Measurements from ENCODE around the gene BHLHE41. TPM values are rescaled to one million over a fixed set of nuclear protein-coding genes. Genes with fewer than 3 reads are reported as not detected.

BHLHE41 gene
- total RNA-seq, 2 experiments from 2014 or later = not detected

DNA sequence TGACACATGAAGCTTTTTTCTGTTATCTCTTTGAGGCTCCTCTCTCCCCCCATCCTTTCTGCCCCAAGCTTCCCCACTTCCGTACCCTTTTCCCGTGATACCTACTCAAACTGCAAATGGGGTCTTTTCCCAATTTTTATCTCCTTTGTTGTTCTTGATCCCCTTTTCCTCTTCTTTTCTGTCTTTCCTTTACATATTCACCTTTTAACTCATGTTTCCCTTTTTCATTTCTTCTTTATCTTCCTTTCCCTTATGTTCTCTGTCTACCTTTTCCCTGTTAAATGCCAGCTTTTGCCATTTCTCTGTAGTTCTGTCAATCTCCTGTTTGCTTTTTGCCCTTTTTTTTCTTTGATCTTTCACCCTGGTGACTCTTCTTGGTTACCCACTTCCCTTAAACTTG lies 2.6 kb upstream of the BHLHE41 start:
- H3K27me3 Mint-ChIP-seq = peaks cover 77% of the 10 kb centered on the region
- peaks cover 35% of the 10 kb centered on the region for H3K4me1 Mint-ChIP-seq
- no peak overlapping the region for H3K27ac Mint-ChIP-seq
- DNase-seq = no peak
- POLR2A ChIA-PET = no interaction called here
- H3K36me3 Mint-ChIP-seq (ENCODE audit: low read depth) = no peaks in the 10 kb centered on the region
- H3K4me3 Mint-ChIP-seq = no peak overlapping the region
- H3K9me3 Mint-ChIP-seq = no peaks in the 10 kb centered on the region
- CTCF ChIA-PET = interaction anchor here (0.8 to 0.9 kb wide), 2 partner anchors 8 to 487 kb away, joined by 3 read pairs; no protein-coding TSS in a partner anchor

GRCh38 chr12:26126340-26127284 lies 1.8 kb upstream of the BHLHE41 start:
- Mint-ChIP-seq H3K27me3 (peaks cover 79% of the 10 kb centered on the region), H3K4me1 (peaks cover 38% of the 10 kb centered on the region), H3K9me3 (no peaks in the 10 kb centered on the region), H3K4me3 (peak overlapping the region; percentile 67), H3K27ac (no peak overlapping the region), H3K36me3 (ENCODE audit: low read depth) (no peaks in the 10 kb centered on the region)
- POLR2A ChIA-PET = no interaction called here
- DNase-seq = peak; percentile 28
- CTCF ChIA-PET = interaction anchor here (0.9 kb wide), 1 partner anchor 487 kb away, joined by 3 read pairs; no protein-coding TSS in a partner anchor

DNA sequence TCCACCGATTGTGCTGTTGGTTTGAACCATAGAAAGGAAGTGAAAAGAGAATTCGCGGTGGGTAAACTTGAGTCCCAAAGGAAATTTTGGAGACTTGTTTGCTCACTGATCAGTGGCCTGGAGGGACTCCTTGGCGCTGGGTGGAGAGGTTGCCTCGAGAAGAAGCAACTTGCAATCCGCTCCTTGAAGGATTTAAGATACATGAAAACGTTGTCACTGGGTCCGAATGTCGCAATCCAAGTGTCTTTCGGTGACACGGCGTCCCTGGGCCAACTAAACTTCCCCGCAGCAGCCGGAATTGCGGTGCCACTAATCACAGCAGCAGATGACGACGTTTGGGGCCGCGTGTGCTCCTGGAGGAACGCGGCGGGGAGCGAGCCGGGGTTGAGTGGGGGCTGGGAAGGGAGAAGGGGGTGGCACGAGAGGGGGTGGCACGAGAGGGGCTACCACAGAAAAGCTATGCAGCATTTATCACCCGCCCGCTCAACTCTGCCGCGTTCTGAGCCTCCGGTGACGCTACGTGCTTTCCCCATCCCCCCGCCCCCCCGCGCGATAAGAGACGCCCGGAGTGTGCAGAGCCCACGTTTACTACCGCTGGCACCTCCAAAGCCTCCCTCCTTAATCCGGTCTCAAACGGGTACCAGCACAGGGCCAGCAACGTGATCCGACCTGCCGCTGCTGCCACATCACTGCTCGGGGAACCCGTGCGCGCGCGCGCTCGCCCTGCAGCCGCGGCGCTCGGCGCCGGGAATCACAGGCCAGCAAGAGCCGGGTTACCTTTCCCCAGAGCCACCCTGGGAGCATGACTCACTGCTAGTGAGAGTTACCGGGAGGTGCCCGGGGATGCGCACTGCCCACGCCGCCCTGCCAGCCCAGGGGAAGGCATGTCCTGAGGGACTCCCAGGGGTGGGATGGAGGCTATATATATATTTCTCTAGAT lies 833 bp upstream of the BHLHE41 start:
- POLR2A ChIA-PET = no interaction called here
- H3K36me3 Mint-ChIP-seq (ENCODE audit: low read depth) = no peaks in the 10 kb centered on the region
- no peaks in the 10 kb centered on the region for H3K9me3 Mint-ChIP-seq
- no peak overlapping the region for H3K27ac Mint-ChIP-seq
- DNase-seq = peak; percentile 23
- H3K4me1 Mint-ChIP-seq = peaks cover 41% of the 10 kb centered on the region
- CTCF ChIA-PET = no interaction called here
- peaks cover 83% of the 10 kb centered on the region for H3K27me3 Mint-ChIP-seq
- H3K4me3 Mint-ChIP-seq = peak overlapping the region; percentile 67

GRCh38 chr12:26123482-26123980 lies 1.3 kb downstream of the BHLHE41 start:
- peaks cover 41% of the 10 kb centered on the region for H3K4me1 Mint-ChIP-seq
- no peak for DNase-seq
- POLR2A ChIA-PET = interaction anchor here (0.9 kb wide), 1 partner anchor 9 kb away, joined by 3 read pairs; no protein-coding TSS in a partner anchor
- H3K4me3 Mint-ChIP-seq = peak overlapping the region; percentile 65
- CTCF ChIA-PET = interaction anchor here (0.9 to 1.9 kb wide), 3 partner anchors 9 to 579 kb away, joined by 3 to 4 read pairs (median 4); no protein-coding TSS in a partner anchor
- H3K27ac Mint-ChIP-seq = no peak overlapping the region
- H3K9me3 Mint-ChIP-seq = no peaks in the 10 kb centered on the region
- peaks cover 80% of the 10 kb centered on the region for H3K27me3 Mint-ChIP-seq
- H3K36me3 Mint-ChIP-seq (ENCODE audit: low read depth) = no peaks in the 10 kb centered on the region

- no peaks in the 10 kb centered on the region for H3K36me3 Mint-ChIP-seq (ENCODE audit: low read depth)
- H3K4me1 Mint-ChIP-seq = peaks cover 41% of the 10 kb centered on the region
- H3K27me3 Mint-ChIP-seq = peaks cover 80% of the 10 kb centered on the region
- no peak for DNase-seq
- ChIA-PET POLR2A (interaction anchor here (0.9 kb wide), 1 partner anchor 8 kb away, joined by 3 read pairs; no protein-coding TSS in a partner anchor), CTCF (interaction anchor here (1.0 to 1.9 kb wide), 2 partner anchors 26 to 579 kb away, joined by 3 to 4 read pairs; no protein-coding TSS in a partner anchor)
- no peaks in the 10 kb centered on the region for H3K9me3 Mint-ChIP-seq
- H3K27ac Mint-ChIP-seq = no peak overlapping the region
- H3K4me3 Mint-ChIP-seq = peak overlapping the region; percentile 65
Measured at GRCh38 chr12:26122681-26123481, 2.0 kb downstream of the BHLHE41 start.

DNA sequence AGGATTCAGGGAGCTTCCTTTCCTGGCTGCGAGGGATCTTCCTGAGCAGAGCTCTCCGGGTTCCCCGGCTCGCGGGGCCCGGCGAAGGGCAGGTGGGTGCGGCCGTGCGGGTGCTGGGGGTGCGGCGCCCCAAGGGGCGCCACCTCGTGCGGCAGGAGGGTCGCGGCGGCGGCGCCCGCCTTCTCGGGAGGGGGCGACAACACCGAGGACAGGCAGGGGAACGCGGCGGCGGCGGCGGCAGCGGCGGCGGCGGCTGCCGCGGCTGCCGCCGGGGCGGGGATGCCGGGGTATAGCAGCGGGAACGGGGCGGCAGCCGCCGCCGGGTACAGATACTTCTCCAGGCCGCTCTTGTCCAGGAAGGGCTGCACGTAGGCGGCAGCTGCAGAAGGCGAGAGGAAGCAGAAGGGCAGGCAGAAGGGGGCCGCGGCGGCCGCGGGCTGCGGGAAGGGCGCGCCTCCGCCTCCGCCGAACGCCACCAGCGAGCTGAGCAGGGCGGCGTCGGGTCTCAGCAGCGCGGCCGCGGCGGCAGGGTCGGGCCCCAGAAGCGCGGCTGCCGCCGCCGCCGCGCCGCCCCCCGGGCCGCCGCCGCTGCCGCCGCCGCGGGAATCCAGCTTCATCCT lies 2.7 kb downstream of the BHLHE41 start:
- H3K36me3 Mint-ChIP-seq (ENCODE audit: low read depth) = no peaks in the 10 kb centered on the region
- POLR2A ChIA-PET = interaction anchor here (0.6 kb wide), 1 partner anchor 593 kb away, joined by 3 read pairs; no protein-coding TSS in a partner anchor
- DNase-seq = peak; percentile 26
- no peak overlapping the region for H3K27ac Mint-ChIP-seq
- H3K4me1 Mint-ChIP-seq = peaks cover 37% of the 10 kb centered on the region
- CTCF ChIA-PET = interaction anchor here (1.9 kb wide), 1 partner anchor 580 kb away, joined by 4 read pairs; no protein-coding TSS in a partner anchor
- peaks cover 78% of the 10 kb centered on the region for H3K27me3 Mint-ChIP-seq
- H3K9me3 Mint-ChIP-seq = no peaks in the 10 kb centered on the region
- peak overlapping the region; percentile 52 for H3K4me3 Mint-ChIP-seq

DNA sequence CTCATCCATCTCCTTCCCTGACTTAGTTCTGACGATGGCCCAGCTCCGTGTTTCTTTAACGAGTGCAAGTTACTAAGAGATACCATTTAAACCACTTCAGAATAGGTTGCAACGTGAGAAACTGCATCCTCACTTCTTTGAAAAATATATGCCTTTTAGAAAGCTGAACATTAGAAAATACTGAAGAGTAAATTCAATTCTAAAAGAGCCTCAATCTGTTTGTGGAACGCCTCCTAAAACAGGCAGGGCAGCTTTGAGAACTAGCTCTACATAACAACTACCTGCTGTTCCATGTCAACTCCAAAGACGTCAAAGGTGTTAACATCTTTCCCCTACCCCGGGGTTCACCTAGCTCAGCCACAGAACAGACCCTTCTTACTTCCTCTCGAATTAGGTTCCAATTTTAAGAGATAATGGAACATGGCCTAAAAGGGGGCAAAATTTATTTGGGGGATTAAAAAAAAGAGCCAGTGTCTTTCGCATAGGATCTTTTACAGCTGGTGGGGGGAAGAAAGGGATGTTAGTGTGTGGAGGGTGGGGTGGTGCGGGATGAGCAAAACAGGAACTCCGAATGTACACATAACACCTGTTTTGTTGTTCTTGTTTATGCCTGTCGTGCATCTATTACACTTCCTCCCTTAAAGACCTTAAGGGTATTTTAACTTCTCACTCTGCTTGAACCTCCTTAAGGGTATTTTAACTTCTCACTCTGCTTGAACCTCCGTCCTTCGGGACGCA lies 3.3 kb downstream of the BHLHE41 start:
- no peak overlapping the region for H3K27ac Mint-ChIP-seq
- no peaks in the 10 kb centered on the region for H3K9me3 Mint-ChIP-seq
- peak overlapping the region; percentile 21 for H3K4me3 Mint-ChIP-seq
- DNase-seq = no peak
- no peaks in the 10 kb centered on the region for H3K36me3 Mint-ChIP-seq (ENCODE audit: low read depth)
- ChIA-PET CTCF (interaction anchor here (0.7 to 1.2 kb wide), 2 partner anchors 24 to 25 kb away, joined by 3 read pairs; no protein-coding TSS in a partner anchor), POLR2A (interaction anchor here (0.6 kb wide), 1 partner anchor 593 kb away, joined by 3 read pairs; no protein-coding TSS in a partner anchor)
- peaks cover 77% of the 10 kb centered on the region for H3K27me3 Mint-ChIP-seq
- H3K4me1 Mint-ChIP-seq = peaks cover 32% of the 10 kb centered on the region

DNA sequence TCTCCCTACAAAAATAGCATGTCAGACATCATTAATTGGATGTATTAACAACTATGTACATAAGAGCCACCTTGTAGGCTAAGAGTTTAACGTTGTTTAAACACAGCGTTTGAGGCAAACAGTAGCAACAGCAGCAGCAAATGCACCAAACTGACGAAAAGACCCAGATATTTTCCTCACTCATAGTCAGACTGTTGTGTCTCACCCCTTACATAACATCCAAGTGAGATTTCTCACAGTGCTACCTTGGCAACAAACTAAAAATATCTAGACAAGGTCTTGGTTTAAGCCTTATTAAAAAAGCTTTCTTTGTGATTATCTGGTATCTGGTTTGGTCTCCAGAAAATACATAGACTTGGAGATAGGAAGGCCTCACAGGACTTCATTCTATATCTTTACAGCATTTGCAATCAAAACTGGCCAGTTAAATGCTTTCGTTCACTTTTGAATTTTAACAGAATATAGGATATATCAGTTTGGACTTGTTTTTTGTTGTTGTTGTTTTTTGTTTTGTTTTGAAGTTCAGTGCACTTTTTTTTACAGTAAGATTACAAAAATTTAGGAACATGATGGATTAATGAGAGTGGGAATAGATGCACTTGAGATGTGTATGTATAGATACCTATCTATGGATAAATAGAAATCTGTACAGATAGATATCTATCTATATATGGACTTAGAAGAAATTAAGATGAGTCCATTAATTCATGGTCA lies 4.1 kb downstream of the BHLHE41 start:
- Mint-ChIP-seq H3K27ac (no peak overlapping the region), H3K36me3 (ENCODE audit: low read depth) (no peaks in the 10 kb centered on the region), H3K4me3 (no peak overlapping the region), H3K27me3 (peaks cover 73% of the 10 kb centered on the region), H3K9me3 (no peaks in the 10 kb centered on the region), H3K4me1 (peaks cover 27% of the 10 kb centered on the region)
- no peak for DNase-seq
- CTCF ChIA-PET = interaction anchor here (0.7 to 3.2 kb wide), 4 partner anchors 24 to 531 kb away, joined by 3 to 14 read pairs (median 8); no protein-coding TSS in a partner anchor
- POLR2A ChIA-PET = interaction anchor here (0.6 kb wide), 1 partner anchor 181 kb away, joined by 3 read pairs; no protein-coding TSS in a partner anchor

DNA sequence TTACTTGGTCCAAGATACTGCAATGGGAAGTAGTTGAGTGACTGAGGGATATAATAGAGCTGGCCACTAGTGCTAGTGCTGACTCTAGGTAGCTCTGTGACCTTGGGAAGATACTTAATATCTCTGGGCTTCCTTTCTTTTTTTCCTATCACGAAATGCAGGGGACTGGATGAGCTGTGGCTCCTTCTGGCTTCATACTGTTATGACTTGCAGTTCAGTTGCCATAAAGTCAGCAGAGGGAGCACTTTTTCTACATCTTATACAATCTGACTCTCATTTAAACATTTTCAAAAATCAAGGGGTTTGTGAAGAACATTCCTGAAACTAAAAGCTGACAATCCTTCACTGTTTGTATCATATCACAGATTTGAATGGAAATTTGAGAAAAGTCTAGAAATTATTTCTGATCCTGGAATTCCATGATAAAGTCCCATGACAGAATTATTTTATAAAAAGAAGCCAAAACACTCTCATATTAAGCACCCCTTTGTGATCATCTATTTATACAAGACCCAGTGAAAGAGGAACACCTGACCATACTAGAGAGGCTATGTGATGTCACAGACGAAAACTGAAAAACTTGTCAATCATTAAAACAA lies 5.3 kb downstream of the BHLHE41 start:
- peaks cover 20% of the 10 kb centered on the region for H3K4me1 Mint-ChIP-seq
- no peaks in the 10 kb centered on the region for H3K36me3 Mint-ChIP-seq (ENCODE audit: low read depth)
- ChIA-PET POLR2A (no interaction called here), CTCF (interaction anchor here (0.8 to 3.2 kb wide), 8 partner anchors 8 to 582 kb away, joined by 3 to 14 read pairs (median 6); no protein-coding TSS in a partner anchor)
- H3K9me3 Mint-ChIP-seq = no peaks in the 10 kb centered on the region
- H3K4me3 Mint-ChIP-seq = no peak overlapping the region
- DNase-seq = no peak
- peaks cover 74% of the 10 kb centered on the region for H3K27me3 Mint-ChIP-seq
- H3K27ac Mint-ChIP-seq = no peak overlapping the region

- ChIA-PET CTCF (interaction anchor here (1.0 to 3.2 kb wide), 6 partner anchors 10 to 583 kb away, joined by 3 to 14 read pairs (median 10); no protein-coding TSS in a partner anchor), POLR2A (no interaction called here)
- Mint-ChIP-seq H3K27ac (no peak overlapping the region), H3K4me1 (peaks cover 18% of the 10 kb centered on the region), H3K27me3 (peaks cover 65% of the 10 kb centered on the region), H3K4me3 (no peak overlapping the region), H3K36me3 (ENCODE audit: low read depth) (no peaks in the 10 kb centered on the region), H3K9me3 (no peaks in the 10 kb centered on the region)
- no peak for DNase-seq
Measured at GRCh38 chr12:26118308-26118707, 6.5 kb downstream of the BHLHE41 start.

All from activated CD4-positive, alpha-beta memory T cell treated with anti-CD3 and anti-CD28 coated beads, Interleukin-2, amount 10 ng/mL, durations not matched to agents 7 days and 5 days (primary cell).